Smooth muscle cell (in vitro differentiated cells): ENCODE results near the gene EPO. TPM values are rescaled to one million over a fixed set of nuclear protein-coding genes. Genes with fewer than 3 reads are reported as not detected.
"Not testable (repeated sequence)": the region's sequence is repeated elsewhere in the genome, so short reads cannot be mapped to it uniquely, and the experiment has no call there.

Source experiments
- DNase-seq: peaks from one replicate; lab custom pipeline; 2025; ENCODE audit not compliant: unreplicated experiment; lab: John Stamatoyannopoulos, UW
- H2AFZ ChIP-seq: fragments of 200-600 bp; sonication (generic); 2 replicates; pipeline ENCODE4 v1.6.0; 2016; ENCODE audit warnings: antibody characterized with exemption, low read depth, mild to moderate bottlenecking
- H3F3A ChIP-seq: fragments of 200-600 bp; sonication (generic); 2 replicates; pipeline ENCODE4 v1.6.0; 2017; ENCODE audit warnings: antibody characterized with exemption, low read depth
- H3K27ac ChIP-seq: fragments of 200-600 bp; sonication (generic); 2 replicates; pipeline ENCODE4 v1.5.1; 2016; ENCODE audit warnings: low read depth, mild to moderate bottlenecking
- H3K27me3 ChIP-seq: fragments of 200-600 bp; sonication (generic); 2 replicates; pipeline ENCODE4 v1.6.1; 2016; ENCODE audit warnings: low read depth, mild to moderate bottlenecking
- H3K36me3 ChIP-seq: fragments of 200-600 bp; sonication (generic); 2 replicates; pipeline ENCODE4 v1.5.1; 2016; ENCODE audit warnings: low read depth
- H3K4me1 ChIP-seq: fragments of 200-600 bp; sonication (generic); 2 replicates; pipeline ENCODE4 v1.5.1; 2016; ENCODE audit warnings: low read depth
- H3K4me2 ChIP-seq: fragments of 200-600 bp; sonication (generic); 2 replicates; pipeline ENCODE4 v1.6.0; 2016; ENCODE audit warnings: mild to moderate bottlenecking
- H3K4me3 ChIP-seq: fragments of 200-600 bp; sonication (generic); 2 replicates; pipeline ENCODE4 v1.5.1; 2016; ENCODE audit warnings: mild to moderate bottlenecking
- H3K79me2 ChIP-seq: fragments of 200-600 bp; sonication (generic); 2 replicates; pipeline ENCODE4 v1.6.0; 2016; ENCODE audit warnings: low read depth, mild to moderate bottlenecking
- H3K9ac ChIP-seq: fragments of 200-600 bp; sonication (generic); 2 replicates; pipeline ENCODE4 v1.6.0; 2016; ENCODE audit warnings: low read depth
- H3K9me3 ChIP-seq: fragments of 200-600 bp; sonication (generic); replicated peaks from 2 replicates; pipeline ENCODE4 v1.5.1; 2016; ENCODE audit warnings: low read depth
- H4K20me1 ChIP-seq: fragments of 200-600 bp; sonication (generic); 2 replicates; pipeline ENCODE4 v1.6.0; 2016; ENCODE audit warnings: low read depth
- CTCF ChIP-seq: fragments of 200-600 bp; sonication (generic); IDR thresholded peaks from 2 replicates; pipeline ENCODE4 v1.5.1; 2017; ENCODE audit warnings: borderline replicate concordance, mild to moderate bottlenecking, antibody characterized with exemption; ENCODE audit not compliant: insufficient read depth, poor library complexity, severe bottlenecking
- WGBS: methylation state at CpG from one replicate; pipeline ENCODE4 v1.1.7; 2016; ENCODE audit warnings: low lambda C conversion rate; 5-methylcytosine and 5-hydroxymethylcytosine counted together
- polyA plus RNA-seq: library from polyadenylated mRNA; unstranded; fragments of >200 nt; fragmentation: Nextera tagmentation; extraction: Ambion mirVana; gene quantifications from 2 replicates; pipeline ENCODE4 v1.2.1, GENCODE V29; 2016
- total RNA-seq: library from RNA; depleted of rRNA; stranded (reverse); fragments of >200 nt; gene quantifications from 2 replicates; pipeline ENCODE4 v1.2.3, GENCODE V29; 2014

EPO gene
- total and polyA plus RNA-seq, 2 experiments from 2014 or later = not detected

GRCh38 chr7:100721505-100721812 is 1.2 kb downstream of the EPO start:
- no peak overlapping the region for H3K9ac ChIP-seq

GRCh38 chr7:100722480-100723212 is 2.4 kb downstream of the EPO start:
- no peak for TF ChIP-seq CTCF
- H4K20me1 ChIP-seq = no peaks in the 10 kb centered on the region
- DNase-seq = no peak
- no peak overlapping the region for H3K27ac ChIP-seq
- WGBS = 90% methylated on average over 17 of the region's 17 CpGs
- no peaks in the 10 kb centered on the region for H3K9me3 ChIP-seq
- peaks cover 49% of the 10 kb centered on the region for H3K27me3 ChIP-seq
- no peaks in the 10 kb centered on the region for H3K36me3 ChIP-seq
- H3F3A ChIP-seq = peaks cover 3% of the 10 kb centered on the region
- no peak overlapping the region for H3K4me2 ChIP-seq
- H2AFZ ChIP-seq = no peak overlapping the region
- H3K4me3 ChIP-seq = no peak overlapping the region
- no peak overlapping the region for H3K9ac ChIP-seq
- no peaks in the 10 kb centered on the region for H3K79me2 ChIP-seq
- peaks cover 11% of the 10 kb centered on the region for H3K4me1 ChIP-seq

More at GRCh38 chr7:100721505-100721812, 1.2 kb downstream of the EPO start:
- Histone ChIP-seq H4K20me1 (no peaks in the 10 kb centered on the region), H3K27ac (no peak overlapping the region), H3K79me2 (no peaks in the 10 kb centered on the region), H3K4me3 (no peak overlapping the region), H3K36me3 (no peaks in the 10 kb centered on the region), H3K4me2 (no peak overlapping the region), H3K4me1 (peaks cover 11% of the 10 kb centered on the region), H3F3A (peaks cover 3% of the 10 kb centered on the region), H3K27me3 (peaks cover 49% of the 10 kb centered on the region), H2AFZ (no peak overlapping the region), H3K9me3 (no peaks in the 10 kb centered on the region)
- WGBS = 82% methylated on average over 8 of the region's 8 CpGs
- no peak for TF ChIP-seq CTCF
- DNase-seq = no peak

- H3K79me2 ChIP-seq = no peaks in the 10 kb centered on the region
- H3K36me3 ChIP-seq = no peaks in the 10 kb centered on the region
- peaks cover 51% of the 10 kb centered on the region for H3K27me3 ChIP-seq
- peaks cover 11% of the 10 kb centered on the region for H3K4me1 ChIP-seq
- H4K20me1 ChIP-seq = no peaks in the 10 kb centered on the region
- peaks cover 3% of the 10 kb centered on the region for H3F3A ChIP-seq
- no peaks in the 10 kb centered on the region for H3K9me3 ChIP-seq
- no peak overlapping the region for H3K27ac ChIP-seq
- DNase-seq = no peak
- 89% methylated on average over 16 of the region's 16 CpGs for WGBS
- no peak overlapping the region for H3K4me2 ChIP-seq
- TF ChIP-seq CTCF = no peak
- no peak overlapping the region for H3K4me3 ChIP-seq
- H2AFZ ChIP-seq = no peak overlapping the region
- H3K9ac ChIP-seq = no peak overlapping the region
Measured at GRCh38 chr7:100723732-100724275, 3.5 kb downstream of the EPO start.

GRCh38 chr7:100724364-100724763 is 4.1 kb downstream of the EPO start:
- H3K36me3 ChIP-seq, H3F3A ChIP-seq, H3K27ac ChIP-seq, H2AFZ ChIP-seq, H4K20me1 ChIP-seq, H3K4me3 ChIP-seq, H3K9me3 ChIP-seq, H3K79me2 ChIP-seq, H3K4me2 ChIP-seq, DNase-seq, H3K9ac ChIP-seq: not testable (repeated sequence)
- H3K27me3 ChIP-seq = peaks cover 50% of the 10 kb centered on the region
- peaks cover 11% of the 10 kb centered on the region for H3K4me1 ChIP-seq
- WGBS = 100% methylated on average over 2 of the region's 2 CpGs
